Hematopoietic multipotent progenitor cell treated with erythropoietin and hydrocortisone succinate and interleukin-3 and kit ligand, for 17 days (in vitro differentiated cells): Measurements from ENCODE around the gene TADA2B.

Source experiments
- DNase-seq: peaks from one replicate; pipeline ENCODE4 v3.0.0-alpha.2; 2015; ENCODE audit warnings: low spot score

Gene TADA2B

DNA sequence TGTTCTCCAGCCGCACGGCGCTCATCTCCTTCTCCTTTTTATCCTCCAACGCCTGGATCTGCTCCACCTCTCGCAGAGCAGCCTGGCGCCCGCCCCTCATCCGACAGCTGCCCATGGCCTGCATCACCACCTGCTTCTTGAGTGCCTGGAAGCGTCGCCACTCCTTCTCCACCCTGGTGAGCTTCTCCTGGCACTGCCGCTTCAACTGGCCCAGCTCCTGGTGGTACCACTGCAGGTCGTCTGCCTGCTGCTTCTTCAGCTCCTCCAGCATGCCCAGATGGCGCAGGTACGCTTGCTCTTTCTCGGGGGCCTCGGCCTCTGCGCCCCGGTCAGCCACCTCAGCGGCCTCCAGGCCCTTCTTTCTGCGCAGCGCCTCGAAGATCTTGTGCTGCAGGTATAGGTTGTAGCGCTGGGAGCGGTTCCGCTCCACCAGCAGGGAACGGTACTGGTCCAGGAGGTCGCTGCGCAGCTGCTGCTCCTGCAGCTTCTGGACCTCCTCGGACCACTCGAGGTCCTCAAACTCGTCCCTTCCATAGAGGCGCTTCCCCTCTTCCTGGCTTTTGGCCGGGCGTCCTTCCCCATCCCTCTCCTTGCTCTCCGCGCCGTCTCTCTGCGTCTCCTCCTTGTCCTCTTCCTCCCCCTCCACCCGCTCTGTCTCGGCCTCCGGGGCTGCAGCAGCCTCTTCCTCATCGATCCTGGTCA lies 1.2 kb upstream of the TADA2B start:
- DNase-seq: no peak

DNA sequence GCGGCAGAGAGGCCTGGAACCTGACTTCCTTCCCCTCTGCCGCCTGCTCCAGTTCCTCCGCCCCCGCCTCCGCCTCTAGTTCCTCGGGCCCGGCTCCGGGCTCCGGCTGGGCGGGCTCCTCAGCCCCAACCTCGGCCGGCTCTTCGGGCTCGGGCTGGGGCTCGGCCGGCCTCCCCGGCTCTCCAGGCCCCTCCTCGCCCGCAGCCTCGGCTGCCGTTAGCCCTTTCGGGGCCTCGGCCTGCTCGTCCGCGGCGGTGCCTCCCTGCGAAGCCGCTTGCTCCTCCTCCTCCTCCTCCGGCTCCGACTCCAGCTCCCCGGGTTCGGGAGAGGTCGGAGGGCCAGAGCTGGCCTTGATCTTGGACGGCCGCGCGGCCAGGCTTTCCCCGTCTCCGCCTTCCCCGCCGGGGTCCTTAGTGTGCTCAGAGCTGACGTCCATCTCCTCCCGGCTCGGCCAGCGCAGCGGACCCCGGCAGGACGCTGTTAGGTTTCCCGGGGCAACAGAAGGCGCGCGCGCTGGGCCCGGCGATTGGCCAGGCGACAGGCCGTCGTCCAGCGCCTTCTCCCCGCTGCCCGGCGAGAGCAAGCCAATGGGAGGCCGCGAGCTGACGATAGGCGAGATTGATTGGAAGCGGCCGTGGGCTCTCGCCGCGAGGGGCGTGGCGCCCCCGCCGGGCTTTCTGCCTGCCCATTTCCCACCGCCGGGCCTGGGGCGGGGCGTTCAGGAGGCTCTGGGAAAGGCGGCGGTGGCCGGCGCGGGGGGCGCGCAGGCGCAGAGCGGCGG lies 479 bp upstream of the TADA2B start:
- peak; percentile 97 for DNase-seq

GRCh38 chr4:7044137-7044930 lies 1.2 kb downstream of the TADA2B start:
- DNase-seq: no peak

DNA sequence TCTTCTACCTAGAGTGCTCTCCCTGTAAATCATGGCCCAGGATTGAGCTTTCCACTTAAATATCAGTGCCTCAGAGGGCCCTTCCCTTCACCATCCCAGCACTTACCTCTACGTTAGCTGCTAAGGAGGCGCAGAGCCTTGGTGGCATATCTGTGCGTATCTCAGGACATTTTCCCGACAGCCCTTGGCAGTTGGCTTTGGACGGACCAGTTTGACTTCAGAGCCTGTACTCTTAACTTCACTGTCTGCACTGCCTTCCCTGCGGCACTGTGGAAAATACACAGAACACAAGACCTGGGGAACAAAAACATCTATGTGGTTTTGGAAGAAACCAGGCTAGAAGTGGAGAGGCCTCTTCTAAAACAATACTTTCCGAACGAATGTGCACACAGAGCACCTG lies 2.4 kb downstream of the TADA2B start:
- no peak for DNase-seq

GRCh38 chr4:7045961-7046921 lies 3.1 kb downstream of the TADA2B start:
- DNase-seq: no peak

GRCh38 chr4:7046971-7047370 lies 3.8 kb downstream of the TADA2B start:
- no peak for DNase-seq

GRCh38 chr4:7048642-7049041 lies 5.5 kb downstream of the TADA2B start:
- DNase-seq: no peak

DNA sequence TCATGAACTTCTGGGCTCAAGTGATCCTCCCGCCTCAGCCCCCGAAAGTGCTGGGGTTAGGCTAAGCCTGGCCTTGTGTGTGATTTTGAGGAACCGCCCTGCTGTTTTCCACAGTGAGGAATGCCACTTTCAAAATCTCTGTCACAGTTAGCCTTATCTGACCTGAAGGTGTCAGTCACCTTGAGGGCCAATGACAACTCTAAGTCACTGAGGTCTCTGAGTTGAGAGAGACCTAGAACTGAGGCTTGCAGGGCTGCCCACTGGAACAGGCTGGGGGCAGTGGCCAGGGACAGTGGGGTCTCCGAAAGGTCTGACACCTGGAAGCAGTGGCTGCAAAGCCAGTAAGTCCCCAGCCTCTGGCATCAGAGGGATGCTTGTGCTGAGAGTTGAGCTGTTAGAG lies 6.1 kb downstream of the TADA2B start:
- DNase-seq: no peak

- no peak for DNase-seq
These were observed 6.6 kb downstream of the TADA2B start for GRCh38 chr4:7049739-7050138.

GRCh38 chr4:7050481-7051143 lies 7.4 kb downstream of the TADA2B start:
- DNase-seq: no peak

DNA sequence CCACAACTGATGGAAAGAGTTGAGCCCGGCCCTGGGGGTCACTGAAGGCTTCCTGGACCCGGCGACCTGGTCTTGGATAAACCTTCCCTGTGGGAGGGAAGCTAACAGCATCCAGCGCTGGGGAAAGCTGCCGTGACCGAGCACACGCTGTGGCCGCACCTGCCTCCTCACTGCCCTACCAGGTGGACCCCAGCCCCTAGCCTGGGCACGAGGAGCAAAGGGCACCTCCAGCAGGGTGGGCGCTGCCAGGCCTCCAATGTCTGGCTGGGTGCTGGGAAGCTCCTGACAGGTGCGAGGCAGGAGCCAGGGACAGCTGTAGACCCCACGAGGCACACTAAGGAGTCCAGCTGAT lies 7.9 kb downstream of the TADA2B start:
- no peak for DNase-seq

DNA sequence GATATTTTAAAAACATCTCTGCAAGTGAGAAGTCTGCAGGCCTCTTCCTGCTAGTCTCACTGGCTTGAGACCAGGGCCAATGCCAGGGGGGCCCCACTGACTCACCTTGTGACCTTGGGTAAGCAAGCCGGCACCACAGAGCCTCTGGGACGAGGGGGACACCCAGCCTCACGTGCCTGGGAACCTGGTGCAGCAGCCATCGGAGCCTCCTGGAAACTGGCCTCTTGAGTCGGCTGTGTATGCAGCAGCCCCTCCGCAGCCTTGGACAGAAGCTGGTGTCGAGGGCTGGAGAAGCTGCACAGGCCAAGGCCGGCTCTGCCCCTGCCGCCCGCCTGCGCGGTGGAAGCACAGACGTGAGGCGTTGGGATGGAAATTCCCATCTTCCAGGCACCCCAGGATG lies 8.7 kb downstream of the TADA2B start:
- DNase-seq: no peak

DNA sequence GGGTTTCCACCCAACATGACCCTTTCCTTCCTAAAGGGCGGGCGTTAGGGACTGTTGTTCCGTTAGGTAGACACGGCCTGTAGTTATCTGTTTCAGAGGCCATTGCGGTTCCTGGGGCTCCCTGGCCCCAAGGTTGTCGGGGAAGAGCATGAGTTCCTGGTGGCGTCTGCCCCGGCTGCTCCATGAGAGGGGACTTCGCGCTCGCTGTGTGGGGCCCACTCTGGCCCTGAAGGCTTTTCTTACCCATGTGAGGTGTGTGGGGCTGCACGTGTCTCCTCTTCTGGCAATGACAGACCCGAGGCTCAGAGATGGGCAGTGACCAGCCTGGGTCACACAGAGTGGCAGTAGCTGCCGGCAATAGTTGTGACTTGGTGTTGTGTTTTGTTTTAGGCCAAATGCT lies 9.1 kb downstream of the TADA2B start:
- no peak for DNase-seq

DNA sequence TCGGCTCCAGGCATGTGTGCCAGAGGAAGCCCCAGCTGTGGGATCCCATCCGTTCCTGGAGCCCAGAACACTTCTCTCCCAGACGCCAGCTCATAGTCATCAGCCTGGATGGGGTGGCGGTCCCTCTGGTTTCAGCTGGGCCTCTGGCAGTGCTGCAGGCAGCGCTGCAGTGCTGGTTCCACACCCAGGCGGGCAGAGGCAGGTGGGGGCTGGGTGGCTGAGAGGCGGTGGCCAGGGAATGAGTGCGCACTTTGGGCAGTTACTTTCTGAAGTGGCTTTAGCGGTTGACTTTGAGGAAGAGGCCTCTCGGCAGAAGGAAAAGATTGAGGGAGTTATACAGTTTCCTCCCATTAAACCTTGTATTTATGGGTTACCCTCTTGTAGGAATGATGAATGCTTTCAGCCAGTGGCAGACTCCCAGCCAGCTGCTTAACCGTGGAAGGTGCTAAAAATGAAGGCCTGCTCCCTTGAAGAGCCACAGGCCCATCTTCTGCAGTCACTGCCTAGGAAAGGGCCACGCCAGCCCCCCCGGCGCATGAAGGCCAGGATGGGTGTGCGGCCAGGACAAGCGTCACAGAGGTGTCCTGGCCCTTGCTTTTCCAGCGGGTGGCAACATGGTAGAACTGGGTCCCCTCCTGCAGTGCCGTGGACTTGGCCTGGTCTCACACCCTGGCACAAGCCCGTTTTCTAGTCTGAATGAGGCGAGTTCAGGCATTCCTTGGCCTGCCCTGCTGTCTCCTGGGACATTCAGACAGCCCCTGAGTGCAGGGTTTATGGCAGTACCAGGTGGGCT lies 9.9 kb downstream of the TADA2B start:
- peak; percentile 84 for DNase-seq

- no peak for DNase-seq
These were observed 11.1 kb downstream of the TADA2B start for GRCh38 chr4:7054106-7054880.

- DNase-seq: no peak
These were observed 12.2 kb downstream of the TADA2B start for GRCh38 chr4:7055111-7055989.

DNA sequence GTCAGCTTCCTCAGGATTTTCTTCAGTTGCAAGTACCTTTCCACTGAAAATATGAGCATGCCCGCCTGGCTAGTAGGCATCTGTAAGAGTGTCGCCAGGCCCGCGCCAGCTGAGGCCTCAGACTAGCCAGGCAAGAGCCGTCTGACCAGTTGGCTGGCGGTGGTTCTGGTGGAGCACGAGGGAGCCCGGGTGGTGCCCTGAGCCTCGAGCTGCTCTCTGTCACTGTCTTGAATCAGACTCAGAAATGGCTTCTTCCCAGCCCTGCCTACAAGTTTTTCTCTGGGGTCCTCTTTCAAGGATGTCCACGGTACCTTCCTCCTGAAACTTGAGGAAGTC lies 12.8 kb downstream of the TADA2B start:
- no peak for DNase-seq

GRCh38 chr4:7058792-7059191 lies 15.6 kb downstream of the TADA2B start:
- no peak for DNase-seq

GRCh38 chr4:7059662-7060061 lies 16.5 kb downstream of the TADA2B start:
- DNase-seq: no peak
